Left ventricle myocardium inferior (tissue), 1 donor: ENCODE results near the gene CHD5. TPM values are rescaled to one million over a fixed set of nuclear protein-coding genes. Genes with fewer than 3 reads are reported as not detected.

Experiments used
- DNase-seq: peaks from one replicate; pipeline ENCODE4 v3.0.0-alpha.2; 2020
- H3K27ac ChIP-seq: fragments of 200-600 bp; replicated peaks from 2 replicates; pipeline ENCODE4 v1.8.0; 2021
- H3K27me3 ChIP-seq: fragments of 200-600 bp; 2 replicates; pipeline ENCODE4 v1.8.0; 2021; ENCODE audit warnings: low read depth
- H3K36me3 ChIP-seq: fragments of 200-600 bp; 2 replicates; pipeline ENCODE4 v1.8.0; 2021
- H3K4me1 ChIP-seq: fragments of 200-600 bp; 2 replicates; pipeline ENCODE4 v1.8.0; 2021
- H3K4me3 ChIP-seq: fragments of 200-600 bp; 2 replicates; pipeline ENCODE4 v1.8.0; 2021; ENCODE audit warnings: mild to moderate bottlenecking, moderate library complexity
- H3K9me3 ChIP-seq: fragments of 200-600 bp; replicated peaks from 2 replicates; pipeline ENCODE4 v1.8.0; 2021
- CTCF ChIP-seq: fragments of 200-600 bp; IDR thresholded peaks from 2 replicates; pipeline ENCODE4 v1.8.0; 2021; ENCODE audit warnings: antibody characterized with exemption, mild to moderate bottlenecking, borderline replicate concordance
- intact Hi-C: fragments of 100-400 bp; cut with micrococcal nuclease; formaldehyde crosslinking; loops from one replicate; pipeline ENCODE4 v1.11.0; 2022
- total RNA-seq: library from RNA; stranded (reverse); fragmentation: NEBNext Ultra II Directional; extraction: Animal tissue kit (Norgen Biotek cat#: 25700); gene quantifications from one replicate; pipeline ENCODE4 v1.2.1, GENCODE V29; 2021
- donor health status: DM: no; HTN: yes; CAD: no; lungs with severe emphysema.

CHD5 gene
- total RNA-seq, 1 donor from 2014 or later: 0.19 TPM

- Histone ChIP-seq H3K27me3 (peaks cover 51% of the 10 kb centered on the region), H3K27ac (no peak overlapping the region), H3K4me1 (peaks cover 9% of the 10 kb centered on the region), H3K9me3 (peaks cover 15% of the 10 kb centered on the region), H3K4me3 (peak overlapping the region; percentile 40), H3K36me3 (no peaks in the 10 kb centered on the region)
- peak; percentile 72 for DNase-seq
- intact Hi-C loops: no loop called here
- no peak for TF ChIP-seq CTCF
Observed at GRCh38 chr1:6127587-6128163, 52.4 kb downstream of the CHD5 start.

- Histone ChIP-seq H3K36me3 (no peaks in the 10 kb centered on the region), H3K9me3 (peaks cover 4% of the 10 kb centered on the region), H3K27ac (no peak overlapping the region), H3K4me1 (peaks cover 9% of the 10 kb centered on the region), H3K27me3 (peaks cover 46% of the 10 kb centered on the region), H3K4me3 (no peak overlapping the region)
- DNase-seq: no peak
- intact Hi-C loops: no loop called here
- no peak for TF ChIP-seq CTCF
Observed at GRCh38 chr1:6126521-6127067, 53.5 kb downstream of the CHD5 start.

- no peak for DNase-seq
Observed at GRCh38 chr1:6126028-6126427, 54.1 kb downstream of the CHD5 start.

GRCh38 chr1:6125366-6125765, 54.8 kb downstream of the CHD5 start:
- H3K4me3 ChIP-seq: no peak overlapping the region
- peaks cover 9% of the 10 kb centered on the region for H3K4me1 ChIP-seq
- H3K9me3 ChIP-seq: no peaks in the 10 kb centered on the region
- no peak for TF ChIP-seq CTCF
- intact Hi-C loops: no loop called here
- H3K27ac ChIP-seq: no peak overlapping the region
- no peak for DNase-seq
- H3K27me3 ChIP-seq: peaks cover 43% of the 10 kb centered on the region
- H3K36me3 ChIP-seq: no peaks in the 10 kb centered on the region

More at GRCh38 chr1:6126028-6126427, 54.1 kb downstream of the CHD5 start:
- Histone ChIP-seq H3K4me3 (no peak overlapping the region), H3K27ac (no peak overlapping the region), H3K27me3 (peaks cover 43% of the 10 kb centered on the region), H3K4me1 (peaks cover 9% of the 10 kb centered on the region), H3K9me3 (no peaks in the 10 kb centered on the region), H3K36me3 (no peaks in the 10 kb centered on the region)
- TF ChIP-seq CTCF: no peak
- intact Hi-C loops: no loop called here

GRCh38 chr1:6124746-6125365, 55.3 kb downstream of the CHD5 start:
- Histone ChIP-seq H3K9me3 (no peaks in the 10 kb centered on the region), H3K4me3 (no peak overlapping the region), H3K27me3 (peaks cover 43% of the 10 kb centered on the region), H3K4me1 (peaks cover 9% of the 10 kb centered on the region), H3K36me3 (no peaks in the 10 kb centered on the region), H3K27ac (no peak overlapping the region)
- TF ChIP-seq CTCF: no peak
- no peak for DNase-seq
- intact Hi-C loops: no loop called here
